NCI-H1436 treated with DMSO at 0.1 percent for 48 hours (cell line): ENCODE results near the gene HOXA11.

Experiments
- DNase-seq: peaks from one replicate; lab custom pipeline; 2025; lab: John Stamatoyannopoulos, UW

HOXA11 gene

DNA sequence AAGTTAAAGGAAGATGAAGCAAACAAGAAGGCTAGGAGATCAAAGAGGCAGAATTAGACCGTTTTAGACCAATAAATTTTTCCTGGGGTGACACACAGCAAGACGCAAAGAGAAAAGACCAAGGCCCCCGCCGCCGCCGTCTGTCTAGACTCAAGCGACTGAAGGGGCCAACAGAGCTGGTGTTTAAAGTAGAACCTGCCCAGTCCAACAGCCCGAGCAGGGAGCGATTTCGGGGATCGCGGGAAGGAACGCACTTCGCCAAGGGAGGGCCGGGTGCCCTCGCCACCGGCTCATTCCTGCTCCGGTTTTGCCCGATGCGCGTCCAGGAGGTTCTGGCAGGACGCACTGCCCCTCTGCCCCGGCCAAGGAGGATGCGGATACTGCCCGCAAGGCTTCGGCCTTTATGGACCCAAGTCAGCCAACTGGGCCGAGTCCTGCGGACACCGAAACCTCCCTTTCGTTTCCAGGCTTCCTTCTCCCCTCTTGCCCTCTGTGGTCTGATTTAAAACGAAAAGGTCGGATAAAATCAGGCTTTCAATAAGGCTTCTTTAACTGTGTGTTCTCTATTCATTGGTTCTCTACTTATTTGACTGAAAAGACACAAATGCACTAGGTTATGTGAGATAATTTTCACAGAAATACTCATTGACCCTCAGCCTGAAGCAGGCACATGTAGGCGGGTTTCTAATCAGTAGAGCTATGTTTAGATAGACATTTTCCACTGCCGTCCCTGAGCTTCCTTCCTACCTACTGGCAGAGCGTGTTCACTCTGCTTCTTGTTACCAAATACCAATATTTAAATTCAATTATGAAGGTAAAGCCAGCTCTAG, 26.4 kb downstream of the HOXA11 start:
- DNase-seq: no peak

DNA sequence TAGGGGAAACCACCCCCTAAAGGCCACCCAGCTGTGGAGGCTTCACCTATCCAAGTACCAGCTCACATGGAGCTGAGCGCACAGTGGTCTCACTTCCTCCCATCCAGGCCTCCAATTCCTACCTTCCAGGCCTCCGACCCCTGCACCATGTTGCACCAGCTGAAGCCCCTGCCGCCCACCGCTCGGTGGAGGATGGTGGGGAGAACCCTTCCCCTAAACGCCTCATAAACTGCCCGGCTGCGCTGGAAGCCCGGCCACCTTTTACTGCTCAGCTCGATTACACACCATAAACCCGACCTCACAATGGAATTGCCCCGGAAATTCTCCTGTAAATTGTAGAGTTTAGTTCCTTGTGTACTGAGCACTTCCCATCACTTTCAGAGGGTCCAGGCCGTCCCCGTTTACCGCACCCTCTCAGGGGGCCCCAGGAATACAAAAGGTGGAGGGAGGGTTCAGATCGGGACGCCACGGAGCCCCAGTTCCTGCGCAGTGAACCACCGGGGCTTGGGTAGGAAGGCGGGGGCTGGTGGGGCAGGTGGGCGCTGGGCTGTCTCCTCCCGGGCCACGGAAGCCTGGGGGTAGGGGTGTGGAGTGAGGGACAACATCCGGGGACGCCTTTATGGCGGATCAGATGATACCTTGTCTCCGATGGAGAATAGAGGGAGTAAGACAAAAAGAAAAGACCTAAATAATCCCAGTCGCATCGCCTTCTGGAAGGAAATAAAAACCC, 27.2 kb downstream of the HOXA11 start:
- no peak for DNase-seq

DNA sequence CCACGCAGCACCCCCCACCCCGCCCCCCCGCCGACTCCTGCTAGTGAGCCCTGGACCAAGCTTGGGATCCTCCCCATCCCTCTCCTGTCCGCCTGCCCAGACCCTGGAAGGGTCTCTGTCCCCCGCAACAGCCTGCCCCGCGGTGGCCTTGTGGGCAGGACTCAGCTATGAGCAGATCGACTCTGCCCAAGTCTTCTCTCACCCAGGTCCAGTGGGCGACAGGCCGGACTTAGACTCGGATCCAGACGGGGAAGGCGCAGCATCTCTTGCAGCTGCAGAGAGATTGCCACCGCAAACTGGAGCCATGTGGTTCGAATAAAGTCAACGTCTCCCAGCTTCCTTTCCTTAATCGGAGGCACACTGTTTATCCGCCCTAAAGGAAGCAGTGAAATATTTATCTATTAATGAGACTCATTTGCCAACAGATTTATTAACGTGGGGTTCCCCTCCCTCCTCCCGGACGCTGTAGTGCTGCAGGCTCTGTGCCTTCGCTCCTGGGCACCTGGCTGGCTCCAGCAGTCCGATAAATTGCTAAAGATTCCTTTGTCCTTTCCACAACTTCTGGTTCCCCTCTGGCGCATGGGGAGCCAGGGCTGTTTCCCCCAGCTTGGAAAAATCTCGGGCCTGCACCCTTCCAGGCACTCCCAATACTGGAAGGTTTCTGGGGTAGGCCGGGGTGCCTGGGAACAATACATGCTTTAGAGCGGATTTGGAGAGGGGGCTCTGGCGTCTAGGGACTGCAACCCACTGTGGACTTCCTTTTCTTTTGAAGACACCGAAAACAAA, 27.9 kb downstream of the HOXA11 start:
- no peak for DNase-seq

DNA sequence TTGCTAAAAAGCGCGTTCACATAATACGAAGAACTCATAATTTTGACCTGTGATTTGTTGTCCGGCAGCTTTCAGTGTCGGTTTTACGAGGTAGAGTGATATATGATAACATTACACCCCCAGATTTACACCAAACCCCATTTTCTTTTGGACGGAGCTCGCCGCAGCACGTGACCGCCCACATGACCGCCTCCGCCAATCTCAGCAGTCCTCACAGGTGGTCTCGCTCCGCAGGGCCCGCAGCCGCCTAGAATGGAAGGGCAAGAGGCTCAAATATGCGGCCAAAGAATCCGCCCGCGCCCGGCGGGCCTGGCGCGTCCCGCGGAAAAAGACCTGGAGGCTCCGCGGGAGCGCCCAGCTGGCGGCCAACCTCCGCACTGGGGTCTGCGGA, 28.5 kb downstream of the HOXA11 start, which contains the start of gene HOXA7:
Gene HOXA7 (minus strand): TSS at position 168 of the 391 bp plus-strand sequence. CDS start 130 bp downstream, at position 38.
- DNase-seq: peak; percentile 38

DNA sequence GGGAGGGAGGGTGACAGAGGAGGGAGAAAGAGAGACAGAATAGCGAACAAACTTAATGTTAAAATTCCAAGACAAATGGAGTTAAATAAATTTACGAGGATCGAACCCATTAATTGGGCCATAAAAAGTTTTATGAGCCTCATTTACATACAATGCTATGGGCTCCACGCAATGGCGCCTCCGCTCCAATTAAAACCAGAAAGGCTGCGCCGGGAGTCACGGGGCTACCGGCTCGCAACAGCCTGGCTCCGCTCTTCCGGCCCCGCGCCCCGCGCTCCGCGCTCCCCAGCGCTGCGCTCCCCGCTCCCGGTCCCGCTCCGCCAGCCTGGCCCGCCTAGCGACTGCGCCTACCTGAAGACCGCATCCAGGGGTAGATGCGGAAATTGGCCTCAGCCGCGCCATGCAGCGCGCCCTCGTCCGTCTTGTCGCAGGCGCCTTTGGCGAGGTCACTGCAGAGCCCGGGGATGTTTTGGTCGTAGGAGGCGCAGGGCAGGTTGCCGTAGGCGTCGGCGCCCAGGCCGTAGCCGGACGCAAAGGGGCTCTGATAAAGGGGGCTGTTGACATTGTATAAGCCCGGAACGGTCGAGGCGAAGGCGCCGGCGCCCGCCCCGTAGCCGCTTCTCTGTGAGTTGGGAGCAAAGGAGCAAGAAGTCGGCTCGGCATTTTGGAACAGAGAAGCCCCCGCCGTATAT, 29.1 kb downstream of the HOXA11 start:
- DNase-seq: no peak

DNA sequence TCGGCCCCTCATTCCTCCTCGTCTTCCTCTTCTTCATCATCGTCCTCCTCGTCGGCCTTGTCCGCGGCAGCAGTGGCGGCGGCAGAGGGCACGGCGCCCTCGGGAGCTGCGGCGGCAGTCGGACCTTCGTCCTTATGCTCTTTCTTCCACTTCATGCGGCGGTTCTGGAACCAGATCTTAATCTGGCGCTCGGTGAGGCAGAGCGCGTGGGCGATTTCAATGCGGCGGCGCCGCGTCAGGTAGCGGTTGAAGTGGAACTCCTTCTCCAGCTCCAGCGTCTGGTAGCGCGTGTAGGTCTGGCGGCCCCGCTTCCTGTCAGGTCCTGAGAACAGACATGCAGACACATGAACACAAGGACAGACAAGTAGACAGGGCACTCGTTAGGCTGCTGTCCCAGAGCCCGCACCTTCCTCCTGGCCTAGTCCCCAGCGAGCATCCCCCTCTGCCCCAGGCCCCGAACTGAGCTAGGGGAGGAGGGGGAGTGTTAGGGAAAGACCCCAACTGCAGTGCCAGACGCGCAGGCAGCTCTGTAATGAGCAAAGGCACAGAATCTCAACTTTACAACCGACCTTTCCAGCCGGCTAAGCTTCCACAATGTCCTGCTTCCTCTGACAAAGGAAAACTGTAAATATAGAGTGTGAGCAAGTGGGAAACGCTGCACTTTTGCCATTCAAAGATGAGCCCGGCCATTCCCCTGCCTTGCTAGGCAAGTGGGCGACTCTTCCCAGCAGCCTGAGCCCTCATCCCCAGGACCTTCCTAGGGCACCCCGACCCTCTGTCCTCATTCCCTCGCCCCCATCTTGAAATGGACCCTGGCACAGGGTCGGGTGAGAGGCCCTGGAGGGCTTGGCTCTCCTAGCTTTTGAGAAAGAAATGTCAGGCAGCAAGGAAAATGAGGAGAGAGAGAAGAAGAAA, 29.9 kb downstream of the HOXA11 start:
- no peak for DNase-seq

DNA sequence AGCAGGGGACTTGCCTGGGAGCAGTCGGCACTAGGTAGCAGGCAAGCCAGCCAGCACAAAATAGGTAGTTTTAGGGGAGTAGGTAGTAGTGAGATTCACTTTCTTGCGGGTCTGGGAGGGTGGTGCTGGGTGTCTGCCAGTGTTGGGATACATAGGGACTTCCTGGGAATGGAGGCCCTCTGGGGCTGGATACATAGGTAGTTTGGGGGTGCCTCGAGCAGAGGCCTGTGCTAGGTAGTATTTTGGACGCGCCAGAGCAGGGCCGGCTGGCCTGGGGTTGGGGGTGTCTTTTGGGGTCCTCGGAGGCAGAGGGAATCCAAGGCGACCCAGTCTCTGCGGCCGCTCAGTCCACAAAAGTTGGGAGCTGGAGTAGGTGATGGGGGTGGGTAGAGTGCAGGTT, 30.7 kb downstream of the HOXA11 start:
- no peak for DNase-seq

DNA sequence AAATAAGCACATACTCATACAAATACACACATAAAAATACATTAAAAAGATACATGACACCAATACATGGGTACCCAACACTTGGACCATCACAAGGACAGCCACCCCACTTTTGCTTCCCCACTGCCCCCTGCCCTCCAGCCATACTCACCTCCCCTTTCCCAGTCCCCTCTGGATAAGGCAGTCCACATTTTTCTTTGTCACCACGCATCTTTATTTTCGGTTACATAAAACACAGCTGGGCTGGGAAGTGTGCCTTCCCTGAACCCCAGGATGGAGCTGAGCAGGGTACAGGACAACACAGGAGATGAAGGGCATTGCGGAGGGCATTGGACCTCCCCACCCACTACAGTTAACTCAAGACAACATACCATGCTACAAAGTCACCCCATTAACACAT, 31.5 kb downstream of the HOXA11 start:
- no peak for DNase-seq

DNA sequence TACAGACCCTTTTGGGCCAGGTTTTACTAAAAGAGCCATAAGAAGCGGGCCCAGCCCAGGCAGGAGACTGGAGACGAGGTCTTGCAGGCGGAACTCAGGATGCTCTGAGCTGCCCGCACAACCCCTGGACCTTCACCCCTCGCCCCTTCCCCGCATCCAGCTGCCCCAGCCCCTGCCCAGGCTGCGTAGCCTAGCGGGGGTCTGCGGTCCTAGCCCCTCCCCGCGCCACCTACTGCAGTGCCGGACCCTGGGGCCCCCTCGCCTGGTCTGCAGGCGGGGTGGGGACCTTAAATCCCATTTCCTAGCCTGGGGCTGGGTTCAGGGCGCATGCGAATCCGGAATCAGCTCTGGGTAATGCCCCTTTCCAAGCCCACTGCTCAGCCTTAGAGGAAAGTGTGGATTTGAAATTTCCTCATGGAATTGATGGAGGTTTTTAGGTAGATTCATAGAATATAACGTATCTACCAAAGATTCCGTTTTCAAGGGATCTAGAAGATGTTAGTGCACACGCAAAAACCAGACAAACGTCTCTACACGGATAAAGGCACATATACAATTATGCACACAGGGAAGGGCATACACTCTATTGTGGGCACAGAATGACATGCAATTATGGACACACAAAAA, 32.1 kb downstream of the HOXA11 start:
- DNase-seq: no peak

DNA sequence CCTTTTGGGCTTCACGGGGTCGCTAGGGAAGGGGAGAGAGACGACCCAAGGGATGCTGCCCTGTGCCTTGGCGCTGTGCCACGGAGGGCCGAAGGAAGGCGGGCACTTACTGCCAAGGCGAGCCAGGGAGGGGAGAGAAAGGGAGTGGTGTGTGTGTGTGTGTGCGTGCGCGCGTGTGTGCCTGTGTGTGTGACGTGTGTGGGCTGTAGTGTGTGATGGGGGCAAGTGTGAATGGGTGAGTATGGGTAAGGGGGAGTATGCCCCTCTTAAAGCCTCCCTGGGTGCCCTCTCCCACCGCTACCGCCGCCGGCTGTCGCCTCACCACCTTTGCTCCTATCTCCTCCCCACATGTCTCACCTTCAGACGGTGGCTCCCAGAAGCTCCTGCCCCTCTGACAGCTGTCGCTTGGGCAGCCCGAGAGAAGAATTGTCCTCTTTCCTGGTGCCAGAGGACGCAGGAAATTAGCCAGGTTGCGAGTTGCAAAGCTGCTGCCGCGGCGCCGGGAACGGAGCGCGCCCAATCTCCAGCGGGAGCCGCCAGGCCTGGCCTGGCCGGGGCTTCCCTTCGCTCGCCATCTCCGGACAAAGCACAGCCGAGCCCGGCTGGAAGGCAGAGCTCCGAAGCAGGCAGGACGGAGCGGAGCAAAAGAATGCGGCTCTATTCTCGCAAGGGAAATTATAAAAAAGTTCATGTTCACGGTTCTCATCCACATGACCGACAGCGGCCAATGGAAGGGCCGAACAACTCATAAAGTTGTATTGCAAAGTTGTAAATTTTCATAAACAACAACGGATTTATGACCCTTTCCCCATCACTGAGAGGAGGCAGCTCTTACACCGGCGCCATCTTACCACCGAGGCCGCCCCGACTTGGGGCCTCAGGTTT, 32.9 kb downstream of the HOXA11 start, which contains the start of gene HOXA3:
Gene HOXA3 (minus strand): TSS at position 653 of the 885 bp plus-strand sequence. CDS start 41,943 bp downstream, outside the sequence.
- no peak for DNase-seq

DNA sequence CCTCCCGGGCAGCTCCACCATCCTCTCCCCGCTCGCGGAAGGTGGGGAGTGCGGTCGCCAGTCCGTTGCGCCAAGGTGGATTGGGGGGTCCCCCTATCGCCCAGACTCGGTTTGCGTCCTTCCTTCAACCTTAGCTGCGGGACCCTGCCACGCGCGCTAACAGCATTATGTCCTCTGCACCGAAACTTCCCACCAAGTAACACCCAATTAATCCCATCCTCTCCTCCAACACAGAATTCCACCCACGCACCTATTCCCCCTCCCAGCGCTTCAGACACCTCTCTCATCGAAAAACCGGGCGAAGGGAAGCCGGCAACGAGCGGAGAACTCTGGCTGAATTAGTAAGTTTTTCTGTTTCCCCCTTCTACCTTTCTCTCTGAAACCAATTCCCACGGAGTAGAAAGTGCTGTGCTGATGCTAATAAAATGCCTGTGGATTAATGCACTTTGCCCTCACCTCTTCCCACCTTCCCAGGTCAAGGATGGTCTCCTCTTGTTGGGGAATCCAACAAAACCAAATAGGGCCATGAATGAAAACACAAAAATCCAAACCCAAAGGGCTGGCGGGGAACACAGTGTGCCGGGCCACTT, 33.6 kb downstream of the HOXA11 start:
- no peak for DNase-seq

DNA sequence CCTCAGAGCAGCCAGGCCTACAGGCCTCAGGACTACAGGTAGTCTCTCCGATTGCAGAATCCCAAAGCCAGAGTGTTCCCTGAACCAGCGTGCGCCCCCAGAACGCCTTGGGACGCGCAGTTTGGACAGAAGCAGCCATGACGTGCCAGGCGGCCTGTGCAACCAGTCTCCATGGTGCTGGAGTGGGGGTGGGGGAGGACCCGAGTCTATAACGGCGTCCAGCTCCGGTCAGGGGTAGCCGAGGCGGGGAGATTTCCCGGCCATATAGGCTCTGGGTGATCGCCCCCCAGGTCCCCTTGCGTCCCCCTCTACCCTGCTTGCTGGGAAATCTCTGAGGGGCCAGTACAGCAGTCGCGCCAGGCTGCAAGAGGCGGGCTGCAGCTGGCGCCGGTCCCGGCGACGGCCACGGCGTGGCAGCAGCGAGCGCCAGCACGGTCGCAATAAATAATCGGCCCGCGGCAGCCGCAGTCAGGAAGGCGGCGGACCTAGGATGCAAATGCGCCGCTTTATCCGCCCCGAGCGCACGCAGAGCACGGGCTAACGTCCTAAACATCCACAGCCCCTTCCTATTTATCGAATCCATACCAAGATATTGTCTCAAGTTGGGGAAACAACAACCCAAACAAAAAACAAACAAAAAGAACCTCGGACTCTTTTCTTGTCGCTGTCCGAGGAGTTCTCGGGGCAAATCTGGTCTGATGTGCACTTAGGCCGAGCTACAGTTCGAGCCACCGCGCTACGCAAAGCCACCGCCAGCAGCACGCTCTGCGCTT, 34.3 kb downstream of the HOXA11 start:
- no peak for DNase-seq

DNA sequence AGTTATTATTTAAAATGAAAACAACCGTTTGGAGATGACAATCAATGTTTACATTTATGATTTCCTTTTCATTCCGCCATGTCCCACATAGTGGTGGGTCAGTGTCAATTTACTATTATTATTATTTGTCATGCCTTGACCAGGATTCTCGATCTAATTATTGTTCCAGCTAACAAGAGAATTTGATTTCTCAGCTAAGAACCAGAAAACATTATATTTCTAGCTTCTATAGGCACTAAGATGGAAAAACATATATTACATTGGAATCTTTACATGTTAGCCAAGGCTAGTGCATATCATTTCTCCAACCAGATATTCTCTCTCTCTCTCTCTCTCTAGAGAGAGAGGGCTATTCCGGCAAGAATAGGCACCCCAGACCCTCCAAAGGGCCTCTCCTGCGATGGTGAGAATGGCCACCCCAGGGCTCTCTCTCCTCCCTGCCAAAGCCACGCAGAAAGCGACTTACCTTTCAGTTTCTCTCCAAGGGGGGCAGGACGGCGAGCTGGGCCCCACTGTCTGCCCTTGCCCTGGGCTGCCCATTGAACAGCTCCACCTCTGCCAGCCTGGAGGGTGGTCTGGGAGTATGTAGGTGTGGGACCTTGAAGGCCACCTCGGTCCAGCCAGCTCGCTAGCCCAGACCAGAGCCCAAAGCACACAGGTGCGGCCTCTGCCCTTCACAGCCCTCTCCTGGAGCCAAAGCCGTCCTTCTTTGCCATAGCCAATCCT, 35.0 kb downstream of the HOXA11 start:
- no peak for DNase-seq

DNA sequence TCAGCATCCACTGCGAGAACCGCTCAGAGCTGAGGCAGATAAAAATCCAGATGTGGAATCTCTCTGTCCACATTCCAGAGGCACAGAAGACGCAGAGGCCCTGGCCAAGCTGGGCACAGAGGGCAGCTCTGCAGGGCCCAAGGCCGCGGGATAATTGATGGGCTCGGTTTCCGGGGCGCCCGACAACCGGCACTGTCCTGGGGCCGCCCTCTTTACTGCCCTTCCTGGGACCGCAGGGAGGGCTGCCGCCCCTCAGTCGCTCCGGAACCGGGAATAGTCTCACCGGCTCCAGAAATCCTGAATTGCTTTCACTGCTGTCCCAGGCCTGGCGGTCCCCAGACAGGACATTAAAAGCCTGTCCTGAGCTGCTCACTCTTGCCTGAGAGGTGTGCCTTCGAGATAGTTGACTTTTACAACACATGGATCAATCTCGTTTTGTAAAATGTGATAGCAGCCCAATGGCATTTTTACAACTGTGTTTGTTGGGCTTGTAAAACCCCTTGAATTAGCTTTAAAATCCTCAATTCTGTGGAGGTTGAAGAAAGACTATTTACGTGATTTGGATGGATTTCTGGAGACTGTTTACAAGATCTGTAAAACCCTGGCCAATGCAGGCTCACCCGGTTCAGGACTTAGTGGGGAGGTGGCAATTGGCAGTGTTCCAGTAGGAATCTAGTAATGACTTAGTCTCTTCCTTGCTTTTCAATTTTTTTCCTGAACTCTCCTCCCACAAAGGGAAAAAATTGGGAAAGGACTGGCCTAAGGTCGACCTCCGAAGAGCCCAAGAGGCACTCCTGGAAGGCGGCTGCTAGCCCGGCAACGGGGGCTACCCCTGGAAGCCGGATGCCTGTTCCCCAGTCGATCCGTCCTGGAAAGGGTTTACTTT, 36.0 kb downstream of the HOXA11 start:
- DNase-seq: no peak

DNA sequence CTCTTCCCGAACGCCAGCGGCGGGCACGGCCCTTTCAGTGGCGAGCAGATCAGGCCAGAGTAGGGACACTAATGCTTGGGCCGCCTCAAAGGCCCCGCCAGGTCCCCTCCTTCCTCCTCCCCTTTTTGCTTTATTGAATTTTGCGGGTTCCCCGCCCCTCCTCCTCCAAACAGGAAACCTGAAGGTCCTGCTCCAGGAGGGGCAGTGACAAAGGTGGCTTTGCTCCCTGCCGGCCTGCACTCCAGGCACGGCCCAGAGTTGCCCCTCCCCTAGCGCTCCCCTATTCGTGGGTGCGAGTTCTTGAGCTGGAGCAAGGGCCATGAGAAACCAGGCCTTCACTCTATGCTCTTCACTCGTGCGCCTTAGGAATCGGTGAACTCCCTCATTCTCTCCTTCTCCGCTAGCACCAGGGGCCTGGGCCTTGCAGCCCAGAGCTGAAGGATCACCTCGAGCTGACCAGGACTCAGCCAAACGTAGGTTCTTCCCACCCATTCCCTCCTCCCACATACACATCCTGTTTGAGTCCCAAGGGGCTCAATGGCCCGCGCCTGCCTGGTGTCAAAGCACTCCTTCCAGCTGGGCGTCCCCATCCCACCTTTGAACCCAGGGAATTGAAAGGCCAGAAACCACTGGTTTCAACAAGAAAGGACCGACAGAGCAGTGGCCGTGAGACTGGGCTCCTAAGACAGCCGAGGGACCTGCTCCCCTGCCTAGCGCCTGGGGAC, 36.8 kb downstream of the HOXA11 start:
- DNase-seq: no peak
